Right atrium auricular region (tissue), 2 donors: Measurements from ENCODE around the gene TMEM255B. TPM values are rescaled to one million over a fixed set of nuclear protein-coding genes. Genes with fewer than 3 reads are reported as not detected.

Source experiments
- DNase-seq: peaks from one replicate; pipeline ENCODE4 v3.0.0-alpha.2; 2019; ENCODE audit warnings: low spot score
- H3K27ac ChIP-seq, 2 donors: fragments of 200-600 bp; sonication (generic); 1 replicate in 1 of 2; 2 replicates in 1 of 2; pipeline ENCODE4 v1.5.1; 2016 to 2019
- H3K27me3 ChIP-seq, 2 donors: fragments of 200-600 bp; sonication (generic); one replicate each; pipeline versions ENCODE4 v1.5.1 to v1.6.0; 2017 to 2019
- H3K36me3 ChIP-seq: fragments of 200-600 bp; sonication (generic); one replicate; pipeline ENCODE4 v1.5.1; 2016
- H3K4me1 ChIP-seq, 2 donors: fragments of 200-600 bp; sonication (generic); one replicate each; pipeline versions ENCODE4 v1.5.1 to v1.6.0; 2017 to 2019
- H3K4me3 ChIP-seq, 2 donors: fragments of 200-600 bp; sonication (generic); 1 replicate in 1 of 2; 2 replicates in 1 of 2; pipeline ENCODE4 v1.5.1; 2017 to 2019; ENCODE audit warnings: mild to moderate bottlenecking in 1 of 2, moderate library complexity in 1 of 2
- H3K9me3 ChIP-seq, 2 donors: fragments of 200-600 bp; sonication (generic); one replicate each; pipeline ENCODE4 v1.5.1; 2019
- total RNA-seq, 2 donors: library from RNA; depleted of rRNA; stranded (reverse); fragments of >200 nt; gene quantifications; one replicate each; pipeline ENCODE4 v1.1.0, GENCODE V29; 2016
- TF ChIP-seq, protein P1 (sequence below), 2 donors: fragments of 200-600 bp; sonication (generic); IDR thresholded peaks; one replicate each; pipeline ENCODE4 v1.5.1; 2019; ENCODE audit warnings: antibody characterized with exemption in 2 of 2

Gene TMEM255B
- total RNA-seq, 2 donors from 2014 or later, result 5.2 to 6.0 TPM

DNA sequence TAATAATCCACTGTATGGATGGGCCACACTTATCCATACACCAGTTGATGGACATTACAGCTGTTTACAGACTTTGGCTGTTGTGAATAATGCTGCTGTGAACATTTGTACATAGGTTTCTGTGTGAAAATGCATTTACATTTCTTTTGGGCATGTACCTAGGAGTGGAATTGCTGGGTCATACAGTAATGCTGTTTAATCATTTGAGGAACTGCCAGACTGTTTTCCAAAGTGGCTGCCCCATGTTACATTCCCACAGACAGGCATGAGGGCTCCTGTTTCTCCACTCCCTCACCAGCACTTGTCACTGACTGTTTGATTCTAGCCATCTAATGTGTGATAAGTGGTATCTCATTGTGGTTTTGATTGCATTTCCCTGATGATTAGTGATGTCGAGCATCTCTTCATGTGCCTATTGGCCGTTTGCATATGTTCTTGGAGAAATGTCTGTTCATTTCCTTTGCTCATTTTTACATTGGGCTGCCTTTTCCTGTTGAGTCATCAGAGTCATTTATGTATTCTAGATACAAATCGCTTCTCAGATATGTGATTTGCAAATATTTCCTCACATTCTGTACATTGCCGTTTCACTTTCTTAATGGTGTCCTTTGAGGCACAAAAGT lies 12.8 kb downstream of the TMEM255B start:
- Histone ChIP-seq H3K9me3 (no peaks in the 10 kb centered on the region), H3K4me3 (no peak overlapping the region), H3K36me3 (no peaks in the 10 kb centered on the region), H3K4me1 (no peaks in the 10 kb centered on the region), H3K27me3 (no peaks in the 10 kb centered on the region), H3K27ac (no peak overlapping the region)
- TF ChIP-seq, protein P1, sequence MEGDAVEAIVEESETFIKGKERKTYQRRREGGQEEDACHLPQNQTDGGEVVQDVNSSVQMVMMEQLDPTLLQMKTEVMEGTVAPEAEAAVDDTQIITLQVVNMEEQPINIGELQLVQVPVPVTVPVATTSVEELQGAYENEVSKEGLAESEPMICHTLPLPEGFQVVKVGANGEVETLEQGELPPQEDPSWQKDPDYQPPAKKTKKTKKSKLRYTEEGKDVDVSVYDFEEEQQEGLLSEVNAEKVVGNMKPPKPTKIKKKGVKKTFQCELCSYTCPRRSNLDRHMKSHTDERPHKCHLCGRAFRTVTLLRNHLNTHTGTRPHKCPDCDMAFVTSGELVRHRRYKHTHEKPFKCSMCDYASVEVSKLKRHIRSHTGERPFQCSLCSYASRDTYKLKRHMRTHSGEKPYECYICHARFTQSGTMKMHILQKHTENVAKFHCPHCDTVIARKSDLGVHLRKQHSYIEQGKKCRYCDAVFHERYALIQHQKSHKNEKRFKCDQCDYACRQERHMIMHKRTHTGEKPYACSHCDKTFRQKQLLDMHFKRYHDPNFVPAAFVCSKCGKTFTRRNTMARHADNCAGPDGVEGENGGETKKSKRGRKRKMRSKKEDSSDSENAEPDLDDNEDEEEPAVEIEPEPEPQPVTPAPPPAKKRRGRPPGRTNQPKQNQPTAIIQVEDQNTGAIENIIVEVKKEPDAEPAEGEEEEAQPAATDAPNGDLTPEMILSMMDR (IDR thresholded peaks at IDR 0.05), result no peak
- DNase-seq, result no peak

DNA sequence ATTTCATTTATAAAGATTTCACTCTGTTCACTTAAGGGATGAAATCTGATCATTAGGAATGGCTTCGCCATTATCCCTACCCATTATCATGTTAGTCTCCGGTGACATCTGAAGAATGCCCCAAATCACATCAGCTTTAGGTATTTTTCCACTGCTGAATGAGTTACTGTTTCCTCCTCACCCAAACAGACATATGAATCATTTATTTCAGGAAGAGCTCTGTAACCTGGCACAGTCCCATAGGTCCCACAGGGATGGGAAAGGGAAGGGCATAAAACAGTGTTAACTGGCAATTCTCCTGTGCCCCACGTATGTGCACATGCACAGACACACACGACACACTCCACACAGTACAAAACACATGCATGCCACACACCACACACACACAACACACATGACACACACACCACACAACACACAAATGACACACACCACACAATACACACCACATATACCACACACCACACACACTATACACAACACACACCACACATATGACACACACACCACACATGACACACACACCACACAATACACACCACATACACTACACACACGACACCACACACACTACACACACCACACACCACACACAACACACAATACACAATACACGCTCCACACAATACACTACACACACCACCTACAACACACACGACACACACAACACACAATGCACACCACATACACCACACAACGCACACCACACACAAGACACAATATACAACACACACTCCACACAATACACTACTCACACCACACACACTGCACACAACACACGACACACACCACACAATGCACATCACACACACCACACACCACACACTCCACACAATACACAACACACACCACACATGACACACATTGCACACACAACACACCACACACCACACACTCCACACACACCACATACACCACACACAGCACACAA lies 15.4 kb downstream of the TMEM255B start:
- TF ChIP-seq, protein P1 (IDR thresholded peaks at IDR 0.05), result no peak
- no peak overlapping the region for H3K4me3 ChIP-seq
- H3K36me3 ChIP-seq, result no peaks in the 10 kb centered on the region
- DNase-seq, result no peak
- no peaks in the 10 kb centered on the region for H3K9me3 ChIP-seq
- H3K27ac ChIP-seq, result no peak overlapping the region
- H3K4me1 ChIP-seq, result no peaks in the 10 kb centered on the region
- no peaks in the 10 kb centered on the region for H3K27me3 ChIP-seq

DNA sequence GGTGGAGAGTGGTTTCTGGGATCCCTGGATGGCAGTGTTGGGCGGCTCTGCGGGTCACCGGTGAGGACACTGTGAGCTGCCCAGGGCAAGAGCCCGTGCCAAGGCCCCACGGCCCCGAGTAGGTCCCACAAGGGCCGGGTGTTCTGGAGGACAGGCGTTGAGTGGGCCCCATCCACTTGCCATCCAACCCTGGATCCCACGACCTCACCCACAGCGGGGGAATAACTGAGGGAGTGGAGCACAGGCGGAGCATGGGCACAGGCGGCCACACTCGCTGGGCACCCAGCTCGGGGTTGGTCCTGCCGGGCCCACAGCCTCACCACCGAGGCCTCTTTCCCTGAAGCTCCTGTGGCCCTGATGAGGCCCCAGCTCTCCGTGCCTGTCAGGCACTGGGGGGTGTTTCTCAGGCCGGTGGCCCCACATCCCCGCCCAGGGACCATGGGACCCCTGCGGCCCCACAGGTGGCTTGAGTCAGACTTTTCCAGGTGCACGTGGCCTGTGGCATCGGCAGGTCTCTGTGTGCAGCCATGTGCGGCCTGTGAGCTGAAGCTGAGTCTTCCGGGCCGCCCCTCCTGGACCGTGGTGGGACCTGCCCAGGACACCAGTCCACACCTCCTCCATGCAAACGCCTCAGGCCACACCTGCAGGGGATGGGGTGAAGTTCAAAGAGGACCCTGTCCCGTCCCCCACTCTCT lies 16.6 kb downstream of the TMEM255B start:
- no peak overlapping the region for H3K27ac ChIP-seq
- H3K9me3 ChIP-seq, result no peaks in the 10 kb centered on the region
- no peak for DNase-seq
- TF ChIP-seq, protein P1 (IDR thresholded peaks at IDR 0.05), result no peak
- no peak overlapping the region for H3K4me3 ChIP-seq
- H3K36me3 ChIP-seq, result no peaks in the 10 kb centered on the region
- H3K4me1 ChIP-seq, result no peaks in the 10 kb centered on the region
- no peaks in the 10 kb centered on the region for H3K27me3 ChIP-seq

DNA sequence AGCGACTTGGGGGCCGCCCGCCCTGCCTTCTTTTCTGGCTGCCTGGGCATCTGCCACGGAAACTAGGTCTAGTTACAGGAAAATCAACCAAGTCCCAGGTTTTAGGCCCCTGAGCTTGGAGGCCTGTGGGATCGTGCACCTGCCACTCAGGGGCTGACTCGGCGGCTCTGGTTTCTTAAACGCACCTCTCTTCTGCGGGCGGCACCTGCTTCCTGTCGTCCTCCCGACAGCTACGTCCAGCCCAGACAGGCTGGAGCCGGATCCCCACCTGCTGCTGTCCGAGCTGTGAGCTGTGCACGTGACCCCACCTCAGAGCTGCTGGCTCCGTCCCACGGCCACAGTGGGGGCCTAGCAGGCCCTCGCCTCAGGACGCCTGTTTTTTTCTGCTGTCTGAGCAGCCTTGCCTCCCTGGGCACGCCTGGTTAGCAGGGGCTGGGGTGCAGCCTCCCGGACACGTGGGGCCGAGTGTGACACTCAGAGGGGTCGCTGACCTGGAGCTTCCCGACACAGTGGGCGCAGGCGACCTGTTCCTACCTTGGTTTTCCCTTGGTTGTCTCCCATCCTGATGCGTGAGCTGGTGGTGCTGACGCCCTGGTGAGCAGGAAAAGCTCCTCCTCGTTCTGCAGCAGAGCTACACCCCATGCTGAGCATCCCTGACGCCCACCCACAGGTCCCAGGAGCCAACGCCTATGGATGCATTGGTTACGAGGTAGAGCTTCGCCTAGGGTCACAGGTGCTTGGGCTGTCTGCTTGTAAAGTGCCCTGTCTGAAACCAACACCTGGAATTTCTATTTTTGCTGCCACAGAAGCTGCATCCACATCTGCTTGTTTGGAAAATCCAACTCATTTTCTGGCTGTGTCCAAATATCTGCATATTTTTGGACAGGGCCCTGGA lies 17.5 kb downstream of the TMEM255B start:
- Histone ChIP-seq H3K36me3 (no peaks in the 10 kb centered on the region), H3K27me3 (no peaks in the 10 kb centered on the region), H3K27ac (no peak overlapping the region), H3K9me3 (no peaks in the 10 kb centered on the region), H3K4me1 (no peaks in the 10 kb centered on the region), H3K4me3 (no peak overlapping the region)
- no peak for DNase-seq
- TF ChIP-seq, protein P1 (IDR thresholded peaks at IDR 0.05), result no peak
